GM10847 (cell line): ENCODE results near the gene TRAF2.

Experiments used
- POLR2A ChIP-seq: IDR thresholded peaks from 2 replicates; pipeline ENCODE4 v1.6.1; 2011; ENCODE audit not compliant: insufficient read length; ENCODE audit errors: extremely low read depth

TRAF2 gene

DNA sequence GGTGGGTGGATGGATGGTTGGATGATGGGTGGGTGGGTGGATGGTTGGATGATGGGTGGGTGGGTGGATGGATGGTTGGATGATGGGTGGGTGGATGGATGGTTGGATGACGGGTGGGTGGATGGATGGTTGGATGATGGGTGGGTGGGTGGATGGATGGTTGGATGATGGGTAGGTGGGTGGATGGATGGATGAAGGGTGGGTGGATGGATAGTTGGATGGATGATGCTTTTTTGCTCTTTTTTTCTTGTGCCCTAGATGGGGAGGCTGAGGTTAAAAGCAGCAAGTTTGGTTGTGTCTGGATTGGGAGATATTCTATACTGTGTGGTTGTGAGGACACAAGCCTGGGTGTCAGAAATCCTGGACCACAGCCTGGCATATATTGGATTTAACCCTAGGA is 71.1 kb downstream of the TRAF2 start:
- no peak for TF ChIP-seq POLR2A

DNA sequence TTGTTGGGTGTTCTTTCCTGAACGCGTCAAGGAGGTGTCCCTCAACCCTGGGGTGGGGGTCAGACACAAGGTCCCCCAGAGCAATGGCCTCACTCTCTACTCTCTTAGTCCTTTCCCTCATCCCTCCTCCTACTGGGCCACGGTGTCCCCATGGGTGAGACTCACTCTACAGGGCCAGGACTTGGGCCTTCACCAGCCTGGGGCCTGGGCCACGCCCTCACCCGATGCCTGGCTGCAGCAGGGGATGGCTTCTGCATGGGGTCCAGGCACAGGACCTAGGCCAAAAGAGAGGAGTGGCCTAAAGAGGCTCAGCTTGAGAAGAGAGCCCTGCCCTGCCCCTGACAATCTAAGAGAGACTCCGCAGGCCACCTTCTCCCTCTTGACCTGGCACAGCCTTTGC is 71.6 kb downstream of the TRAF2 start:
- TF ChIP-seq POLR2A, result no peak

DNA sequence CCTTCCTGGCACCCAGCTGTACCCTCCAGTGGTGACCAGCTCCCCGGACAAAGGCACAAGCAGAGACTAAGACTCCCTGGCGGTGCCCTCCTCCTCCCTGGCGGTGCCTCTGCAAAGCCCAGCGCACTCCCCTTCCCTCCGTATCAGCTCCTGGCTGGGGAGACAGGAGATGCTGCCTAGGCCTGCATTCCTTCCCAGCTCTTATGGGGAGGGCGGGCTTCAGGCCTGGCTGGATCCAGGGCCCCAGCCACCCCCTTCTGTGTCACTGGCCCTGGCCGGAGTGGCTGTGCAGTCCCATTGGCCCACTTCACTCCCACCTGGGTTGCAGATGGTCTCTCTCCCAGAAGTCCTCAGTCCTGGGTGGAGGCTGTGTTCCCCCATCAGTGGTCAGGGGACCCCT is 72.2 kb downstream of the TRAF2 start:
- TF ChIP-seq POLR2A, result no peak

DNA sequence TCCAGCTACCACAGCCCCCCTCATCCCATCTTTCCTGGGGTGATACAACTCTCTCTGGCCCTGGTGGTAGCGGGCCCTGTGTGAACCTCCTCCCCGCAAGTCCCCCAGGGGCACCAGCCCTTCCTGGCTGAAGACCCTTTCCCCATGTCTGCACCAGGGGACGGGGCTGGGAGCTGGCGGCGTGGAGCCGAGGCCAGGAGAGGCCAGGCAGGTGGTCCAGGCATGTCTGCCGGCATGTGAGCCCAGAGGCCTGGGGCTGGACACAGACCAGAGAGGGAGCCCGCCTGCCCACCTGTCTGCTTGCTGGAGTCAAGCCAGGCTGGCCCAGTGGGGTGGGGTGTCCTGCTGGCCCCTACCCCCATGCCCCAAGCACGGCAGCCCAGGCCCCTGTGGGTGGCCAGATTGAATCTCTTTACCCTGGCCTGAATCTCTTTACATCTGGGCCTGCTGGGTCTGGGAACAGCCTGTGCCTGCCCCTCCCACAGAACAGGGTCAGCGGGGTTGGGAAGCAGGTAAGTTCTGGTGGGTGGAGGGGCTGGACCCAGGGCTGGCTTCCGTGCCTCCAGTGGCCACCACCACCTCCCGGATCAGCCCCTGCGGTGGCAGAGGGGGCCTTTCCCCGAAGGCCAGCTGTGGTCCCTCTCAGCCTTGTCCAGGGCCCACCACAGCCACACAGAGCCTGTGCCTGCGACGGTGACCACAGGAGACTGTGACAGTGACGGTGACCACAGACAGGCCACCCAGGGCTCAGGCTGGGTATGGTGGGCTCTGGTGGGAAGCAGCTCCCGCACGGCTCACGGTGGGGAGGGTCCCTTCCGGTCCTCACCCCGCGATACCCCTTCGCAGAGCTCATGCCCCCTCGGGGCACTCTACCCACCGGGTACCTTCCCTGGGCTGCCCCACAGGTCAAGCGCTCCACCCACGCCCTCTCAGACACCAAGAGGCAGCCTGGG is 72.9 kb downstream of the TRAF2 start:
- no peak for TF ChIP-seq POLR2A

DNA sequence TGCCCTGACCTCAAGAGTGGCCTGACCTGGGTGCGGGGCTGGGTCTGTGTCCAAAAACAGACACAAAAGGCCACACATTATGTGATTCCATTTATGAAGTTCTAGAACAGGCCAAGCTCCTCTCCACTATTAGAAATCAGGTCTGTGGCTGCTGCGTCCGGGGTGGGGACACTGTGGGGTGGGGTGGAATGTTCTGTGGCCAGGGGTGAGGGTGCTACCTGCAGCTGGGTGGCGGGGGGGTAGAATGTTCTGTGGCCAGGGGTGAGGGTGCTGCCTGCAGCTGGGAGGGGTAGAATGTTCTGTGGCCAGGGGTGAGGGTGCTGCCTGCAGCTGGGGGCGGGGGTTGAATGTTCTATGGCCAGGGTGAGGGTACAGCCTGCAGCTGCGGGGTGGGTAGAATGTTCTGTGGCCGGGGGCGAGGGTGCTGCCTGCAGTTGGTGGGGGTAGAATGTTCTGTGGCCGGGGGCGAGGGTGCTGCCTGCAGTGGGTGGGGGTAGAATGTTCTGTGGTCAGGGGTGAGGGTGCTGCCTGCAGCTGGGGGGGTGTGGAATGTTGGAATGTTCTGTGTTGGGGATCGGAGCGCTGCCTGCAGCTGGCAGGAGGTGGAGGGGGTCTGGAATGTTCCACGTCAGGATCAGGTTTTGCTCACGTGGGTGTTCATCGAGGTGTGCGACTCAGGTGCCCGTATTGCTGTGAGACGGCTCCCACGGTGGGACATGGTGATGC is 74.1 kb downstream of the TRAF2 start:
- no peak for TF ChIP-seq POLR2A

DNA sequence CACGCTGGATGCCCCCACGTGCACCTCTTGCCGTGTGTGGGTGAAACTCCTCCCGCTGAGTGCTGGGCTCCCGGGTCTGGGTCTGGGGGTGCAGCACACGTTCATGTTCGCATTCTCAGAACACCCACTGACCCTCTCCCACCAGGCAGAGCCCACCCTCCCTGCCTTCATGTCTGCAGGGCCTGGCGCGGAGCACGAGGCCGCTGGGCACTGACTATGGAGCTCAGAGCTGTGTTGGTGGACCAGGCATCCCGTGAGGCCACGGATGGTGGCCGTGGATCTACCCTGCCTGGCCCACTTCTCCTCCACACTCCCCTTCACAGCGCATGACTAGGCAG is 74.6 kb downstream of the TRAF2 start:
- no peak for TF ChIP-seq POLR2A

DNA sequence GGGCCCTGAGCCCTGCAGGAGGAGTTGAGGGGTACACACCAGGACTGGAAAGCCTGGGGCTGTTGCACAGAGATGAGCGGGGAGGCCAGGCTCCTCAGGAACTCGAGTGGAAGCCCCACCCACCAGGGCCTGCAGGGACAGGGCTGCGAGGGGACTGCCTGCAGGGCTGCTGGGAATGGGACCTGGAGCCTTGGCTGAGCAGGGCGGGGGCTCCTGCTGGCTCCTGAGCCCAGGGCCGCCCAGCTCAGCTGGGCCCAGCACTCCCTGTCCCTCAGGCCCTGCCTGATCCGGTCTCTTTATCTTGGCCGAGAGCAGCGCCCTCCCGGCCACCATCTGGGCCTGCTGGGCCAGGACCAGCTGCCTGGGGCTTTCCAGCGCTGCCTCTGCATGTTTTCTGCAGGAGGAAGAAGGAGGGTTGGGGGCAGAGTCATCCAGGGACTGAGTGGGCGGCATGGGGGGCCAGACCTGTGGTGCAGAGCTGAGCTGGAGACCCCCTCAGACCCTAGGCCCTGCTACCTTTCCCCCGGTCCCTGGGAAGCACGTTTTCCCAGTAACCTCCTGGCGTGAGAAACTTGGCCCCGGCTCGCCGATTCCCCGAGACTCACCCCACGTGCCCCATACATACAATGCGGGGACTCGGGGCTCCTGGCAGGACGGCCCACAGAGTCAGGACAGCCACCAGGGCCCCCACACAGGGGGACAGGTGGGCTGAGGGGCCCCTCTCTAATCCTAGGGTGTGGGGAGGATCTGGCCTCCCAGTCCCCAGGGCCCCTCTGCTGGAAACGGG is 75.2 kb downstream of the TRAF2 start:
- TF ChIP-seq POLR2A, result no peak

DNA sequence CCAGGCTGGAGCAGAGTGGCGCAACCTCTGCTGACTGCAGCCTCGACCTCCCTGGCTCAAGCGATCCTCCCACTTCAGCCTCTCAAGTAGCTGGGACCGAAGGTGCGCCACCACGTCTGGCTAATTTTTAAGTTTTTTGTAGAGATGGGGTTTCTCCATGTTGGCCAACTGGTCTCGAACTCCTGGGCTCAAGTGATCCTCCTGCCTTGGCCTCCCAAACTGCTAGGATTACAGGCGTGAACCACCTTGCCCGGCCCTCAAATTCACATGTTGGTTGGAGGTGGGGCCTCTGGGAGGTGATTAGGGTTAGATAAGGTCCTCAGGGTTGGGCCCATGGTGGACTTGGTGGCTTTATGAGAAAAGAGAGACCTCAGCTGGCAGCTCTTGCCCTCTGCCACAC is 75.8 kb downstream of the TRAF2 start:
- no peak for TF ChIP-seq POLR2A

DNA sequence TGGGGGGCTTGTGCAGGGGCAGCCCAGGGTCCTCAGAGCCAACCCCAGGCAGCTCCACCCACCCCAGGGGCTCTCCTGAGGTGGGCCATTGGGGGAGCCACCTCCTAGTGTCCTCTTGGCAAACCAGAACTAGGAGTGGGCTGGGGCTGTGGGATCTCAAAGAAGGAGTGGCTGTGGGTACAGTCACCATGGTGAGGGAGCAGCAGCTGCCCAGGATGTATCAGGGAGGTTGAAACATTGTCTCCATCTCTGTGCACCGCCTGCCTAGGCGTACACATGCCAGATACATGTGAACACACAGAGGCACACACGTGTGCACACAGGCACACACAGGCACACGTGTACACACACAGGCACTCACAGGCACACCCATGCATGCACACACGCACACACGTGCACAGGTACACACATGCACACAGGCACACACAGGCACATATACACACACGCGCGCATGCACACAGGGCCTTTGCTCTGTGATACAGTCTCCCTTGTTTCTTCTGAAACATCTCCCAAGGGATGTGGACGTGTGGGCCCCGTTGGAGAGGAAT is 76.5 kb downstream of the TRAF2 start:
- no peak for TF ChIP-seq POLR2A

DNA sequence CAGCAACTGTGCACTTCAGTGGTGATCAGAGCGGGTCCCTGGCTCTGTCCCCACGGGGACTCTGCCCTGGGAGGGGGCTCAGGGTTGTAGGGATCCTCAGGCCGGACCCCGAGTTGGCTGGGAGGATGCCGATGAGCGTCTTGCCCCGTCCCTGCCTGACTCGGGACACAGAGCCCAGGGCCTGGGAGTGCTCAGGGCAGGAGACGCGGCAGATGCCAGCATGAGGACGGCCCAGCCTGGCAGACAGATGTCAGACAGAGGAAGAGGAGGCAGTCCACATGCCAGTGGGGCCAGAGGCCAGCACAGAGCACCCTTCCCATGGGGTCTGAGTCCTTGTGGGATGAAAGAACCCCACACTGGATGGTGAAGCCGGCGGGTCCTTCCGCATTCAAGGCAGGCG is 77.0 kb downstream of the TRAF2 start:
- TF ChIP-seq POLR2A, result no peak

DNA sequence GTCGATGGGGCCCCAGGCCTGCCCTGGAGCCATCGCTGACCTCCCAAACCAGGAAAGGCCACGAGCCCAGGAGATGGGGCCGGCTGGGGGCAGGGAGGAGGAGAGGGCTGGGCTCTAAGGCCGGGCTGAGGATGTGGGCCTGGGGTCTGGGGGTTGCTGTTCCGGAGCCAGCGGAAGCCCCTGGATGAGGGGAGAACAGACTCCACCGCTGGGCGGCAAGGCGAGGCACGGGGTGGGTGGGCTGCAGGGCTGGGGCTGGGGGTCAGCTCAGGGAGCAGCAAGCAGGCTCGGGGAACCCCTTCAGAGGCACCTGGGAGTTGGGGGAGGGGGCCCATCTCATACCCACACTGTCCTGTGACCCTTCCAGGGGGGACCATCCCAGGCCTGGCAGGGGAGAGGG is 77.4 kb downstream of the TRAF2 start:
- TF ChIP-seq POLR2A, result no peak

DNA sequence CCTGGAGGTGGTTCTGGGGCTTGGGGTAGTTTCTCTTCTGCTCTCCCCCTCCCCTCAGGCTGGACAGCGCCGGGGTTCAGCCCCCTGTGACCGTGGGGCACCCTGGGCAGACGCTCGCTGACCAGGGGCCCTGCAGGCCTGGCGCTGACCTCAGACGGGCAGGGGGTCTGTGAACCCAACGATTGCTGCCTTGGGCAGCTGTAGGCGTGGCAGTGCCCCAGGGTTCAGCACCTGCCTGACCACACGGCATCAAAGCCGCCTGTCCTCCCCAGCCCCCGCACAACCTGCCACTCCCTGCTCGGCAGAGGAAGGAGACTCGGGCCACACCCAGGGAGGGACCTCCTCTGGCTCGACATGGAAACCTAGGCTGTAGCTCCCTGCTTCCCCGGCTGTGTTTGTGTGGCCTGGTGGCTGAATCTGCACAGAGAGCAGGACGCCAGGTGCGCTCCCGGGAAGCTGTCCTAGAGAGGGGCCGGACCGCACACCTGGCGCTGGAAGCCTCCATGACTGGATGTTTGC is 77.9 kb downstream of the TRAF2 start:
- TF ChIP-seq POLR2A, result no peak

DNA sequence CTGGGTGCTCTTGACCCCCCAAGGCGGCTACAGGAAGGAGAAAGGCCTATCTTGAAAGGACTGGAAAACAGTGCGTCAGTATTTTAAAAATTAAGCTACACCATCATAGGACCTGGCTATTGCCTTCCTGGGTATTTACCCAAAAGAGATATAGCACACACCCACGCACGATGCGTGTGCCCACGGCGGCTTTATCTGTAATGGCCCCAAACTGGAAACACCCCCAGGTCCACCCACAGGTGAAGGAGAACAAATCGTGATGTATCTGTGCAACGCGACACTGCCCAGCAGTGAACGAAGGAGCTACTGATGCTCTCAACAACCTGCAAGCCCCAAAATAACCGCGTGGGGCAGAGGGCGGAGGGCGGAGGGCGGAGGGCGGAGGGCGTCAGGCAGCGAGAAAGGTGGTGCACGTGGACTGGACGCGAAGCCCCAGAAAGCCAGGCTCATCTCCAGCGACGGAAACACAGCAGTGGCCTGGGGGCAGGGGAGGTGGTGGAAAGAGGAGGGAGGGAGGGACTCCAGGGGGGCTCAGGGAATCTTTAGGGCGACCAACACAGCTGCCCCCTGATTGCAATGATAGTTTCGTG is 78.6 kb downstream of the TRAF2 start:
- no peak for TF ChIP-seq POLR2A

DNA sequence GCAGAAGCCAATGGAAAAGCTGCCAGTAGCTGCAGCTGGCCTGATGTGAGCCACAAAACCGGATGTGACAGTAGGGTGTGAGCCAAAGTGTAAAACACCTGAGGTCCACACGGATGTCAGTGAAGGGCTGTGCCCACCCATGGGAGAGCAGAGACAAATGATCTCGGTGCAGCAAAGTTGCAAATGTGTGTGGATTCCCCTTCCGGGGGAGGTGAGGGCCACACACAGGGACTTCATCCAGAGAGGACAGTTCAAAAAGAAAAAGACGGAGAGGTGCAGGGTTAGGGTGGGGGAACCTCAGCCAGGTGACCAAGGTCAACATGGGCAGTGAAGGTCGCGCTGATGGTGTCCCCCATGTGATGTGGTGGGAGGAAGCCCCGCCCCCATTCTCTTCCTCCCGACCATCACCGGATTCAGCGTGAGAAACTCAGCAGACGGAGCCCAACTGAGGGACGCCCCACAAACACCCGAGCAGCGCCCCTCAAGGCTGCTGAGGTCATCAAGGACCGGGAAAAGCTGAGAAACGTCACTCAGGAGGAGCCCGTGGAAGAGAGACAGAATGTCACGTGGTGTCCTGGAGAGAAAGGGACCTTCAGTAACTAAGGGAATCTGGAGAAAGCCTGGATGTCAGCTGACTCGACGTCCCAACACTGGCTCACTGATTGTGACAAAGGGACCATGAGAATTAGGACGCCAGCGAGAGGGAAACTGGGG is 79.6 kb downstream of the TRAF2 start:
- no peak for TF ChIP-seq POLR2A
